Neural progenitor cell (in vitro differentiated cells): ENCODE measurements around the gene FAM221B. TPM values are rescaled to one million over a fixed set of nuclear protein-coding genes. Genes with fewer than 3 reads are reported as not detected.

Experiments
- DNase-seq: peaks from one replicate; pipeline ENCODE4 v3.0.0-alpha.2; 2016; ENCODE audit warnings: low spot score
- H2AFZ ChIP-seq: fragments of 200-600 bp; sonication (generic); replicated peaks from 2 replicates; pipeline ENCODE4 v1.6.1; 2016; ENCODE audit warnings: antibody characterized with exemption
- H3F3A ChIP-seq: fragments of 200-600 bp; sonication (generic); 2 replicates; pipeline ENCODE4 v1.6.1; 2016; ENCODE audit warnings: antibody characterized with exemption, low read depth
- H3K27ac ChIP-seq: fragments of 200-600 bp; sonication (generic); 2 replicates; pipeline ENCODE4 v1.5.1; 2016; ENCODE audit warnings: mild to moderate bottlenecking
- H3K27me3 ChIP-seq: fragments of 200-600 bp; sonication (generic); 2 replicates; pipeline ENCODE4 v1.6.1; 2016; ENCODE audit warnings: mild to moderate bottlenecking, moderate library complexity
- H3K36me3 ChIP-seq: fragments of 200-600 bp; sonication (generic); 2 replicates; pipeline ENCODE4 v1.5.1; 2016
- H3K4me1 ChIP-seq: fragments of 200-600 bp; sonication (generic); 2 replicates; pipeline ENCODE4 v1.6.1; 2016; ENCODE audit warnings: mixed run types
- H3K4me2 ChIP-seq: fragments of 200-600 bp; sonication (generic); 2 replicates; pipeline ENCODE4 v1.6.1; 2016
- H3K4me3 ChIP-seq: fragments of 200-600 bp; sonication (generic); 2 replicates; pipeline ENCODE4 v1.5.1; 2016
- H3K79me2 ChIP-seq: fragments of 200-600 bp; sonication (generic); 2 replicates; pipeline ENCODE4 v1.6.1; 2016; ENCODE audit warnings: low read depth
- H3K9ac ChIP-seq: fragments of 200-600 bp; sonication (generic); 2 replicates; pipeline ENCODE4 v1.6.1; 2016
- H3K9me3 ChIP-seq: fragments of 200-600 bp; sonication (generic); 2 replicates; pipeline ENCODE4 v1.5.1; 2016; ENCODE audit warnings: low read depth
- H4K20me1 ChIP-seq: fragments of 200-600 bp; sonication (generic); 2 replicates; pipeline ENCODE4 v1.6.1; 2016; ENCODE audit warnings: low read depth
- H3K27ac Mint-ChIP-seq: 3 replicates; pipeline ENCODE4 v1.8.0; 2021; ENCODE audit warnings: mixed read lengths
- H3K27me3 Mint-ChIP-seq: 2 replicates; pipeline ENCODE4 v1.8.0; 2022; ENCODE audit warnings: low read depth, mild to moderate bottlenecking, inconsistent platforms, moderate library complexity, mixed read lengths; ENCODE audit not compliant: insufficient read depth
- H3K36me3 Mint-ChIP-seq: 3 replicates; pipeline ENCODE4 v1.8.0; 2021; ENCODE audit warnings: mixed read lengths
- H3K4me1 Mint-ChIP-seq: 3 replicates; pipeline ENCODE4 v1.8.0; 2021; ENCODE audit warnings: mixed read lengths
- H3K4me3 Mint-ChIP-seq: 3 replicates; pipeline ENCODE4 v1.8.0; 2021; ENCODE audit warnings: mild to moderate bottlenecking, moderate library complexity, mixed read lengths
- H3K9me3 Mint-ChIP-seq: 3 replicates; pipeline ENCODE4 v1.8.0; 2020; ENCODE audit warnings: mixed read lengths
- CTCF ChIP-seq: fragments of 200-600 bp; sonication (generic); IDR thresholded peaks from 2 replicates; pipeline ENCODE4 v1.5.1; 2017; ENCODE audit warnings: antibody characterized with exemption, mild to moderate bottlenecking
- EZH2 ChIP-seq: fragments of 200-600 bp; sonication (generic); IDR thresholded peaks from 2 replicates; pipeline ENCODE4 v1.6.1; 2017; ENCODE audit warnings: antibody characterized with exemption, mild to moderate bottlenecking, moderate library complexity
- EZH2phosphoT487 ChIP-seq: fragments of 200-600 bp; sonication (generic); IDR thresholded peaks from 2 replicates; pipeline ENCODE4 v1.6.1; 2017; ENCODE audit warnings: antibody characterized with exemption
- total RNA-seq: library from RNA; depleted of rRNA; stranded (reverse); fragments of >200 nt; gene quantifications from 2 replicates; pipeline ENCODE4 v1.2.3, GENCODE V29; 2015; ENCODE audit warnings: low replicate concordance

FAM221B gene
- total RNA-seq, 1 donor from 2014 or later, result not detected

DNA sequence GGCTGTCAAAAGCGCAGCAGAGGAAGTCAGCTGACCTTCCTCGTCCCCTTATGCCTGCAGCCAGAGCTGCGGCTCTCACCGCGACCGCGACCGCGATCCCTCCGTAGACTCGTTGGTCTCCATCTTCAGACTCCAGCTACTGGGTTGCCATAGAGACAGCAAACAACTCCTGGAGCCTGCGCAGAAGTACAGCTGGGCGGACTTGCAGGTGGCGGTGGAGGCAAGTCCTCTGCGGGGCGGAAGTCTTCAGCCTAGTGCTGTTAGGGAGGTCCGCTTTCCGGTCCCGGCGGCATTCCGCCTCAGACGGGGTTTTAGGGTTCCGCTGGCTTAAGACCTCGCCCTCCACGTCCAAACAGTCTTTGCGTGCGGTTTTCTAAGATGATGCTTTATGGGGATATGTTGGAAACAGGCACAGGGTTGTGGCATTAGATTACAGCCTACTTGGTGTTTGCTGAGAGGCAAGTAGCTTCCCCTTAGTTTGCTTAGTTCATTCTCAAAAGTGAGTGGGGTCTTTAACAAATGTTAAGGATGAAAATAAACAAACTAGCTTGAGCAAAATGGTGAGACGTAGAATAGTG is 16.4 kb downstream of the FAM221B start, which contains the start of gene SPAG8:
TSS of gene SPAG8 (minus strand) at position 238 of the 578 bp plus-strand sequence. CDS start at position 123, 115 bp downstream.
- peak; percentile 96 for DNase-seq
- TF ChIP-seq CTCF (no peak), EZH2 (no peak)
- Histone ChIP-seq H3F3A (peaks cover 32% of the 10 kb centered on the region), H3K27me3 (no peaks in the 10 kb centered on the region), H3K27ac (no peak within 1 kb of the TSS), H3K9me3 (no peaks in the 10 kb centered on the region), H3K79me2 (peaks cover 3% of the 10 kb centered on the region), H3K4me2 (peak within 1 kb of the TSS; percentile 65), H4K20me1 (no peaks in the 10 kb centered on the region), H3K4me1 (peaks cover 16% of the 10 kb centered on the region), H3K9ac (no peak within 1 kb of the TSS), H3K36me3 (no peaks in the 10 kb centered on the region), H2AFZ (peak within 1 kb of the TSS; percentile 78), H3K4me3 (peak within 1 kb of the TSS; percentile 47)
- no peaks in the 10 kb centered on the region for H3K36me3 Mint-ChIP-seq
- H3K4me3 Mint-ChIP-seq, result peak within 1 kb of the TSS; percentile 88
- H3K27ac Mint-ChIP-seq, result peak within 1 kb of the TSS; percentile 87
- H3K9me3 Mint-ChIP-seq, result no peaks in the 10 kb centered on the region
- no peaks in the 10 kb centered on the region for H3K27me3 Mint-ChIP-seq
- peaks cover 35% of the 10 kb centered on the region for H3K4me1 Mint-ChIP-seq

GRCh38 chr9:35811381-35812024 is 17.0 kb downstream of the FAM221B start:
- Histone ChIP-seq H3K27ac (no peak overlapping the region), H3K4me1 (peaks cover 16% of the 10 kb centered on the region), H3K4me3 (peak overlapping the region; percentile 47), H3K9ac (no peak overlapping the region), H3K9me3 (no peaks in the 10 kb centered on the region), H3F3A (peaks cover 29% of the 10 kb centered on the region), H3K79me2 (peaks cover 3% of the 10 kb centered on the region), H3K36me3 (no peaks in the 10 kb centered on the region), H3K4me2 (peak overlapping the region; percentile 65), H3K27me3 (no peaks in the 10 kb centered on the region), H2AFZ (peak overlapping the region; percentile 78), H4K20me1 (no peaks in the 10 kb centered on the region)
- Mint-ChIP-seq H3K36me3 (peaks cover 4% of the 10 kb centered on the region), H3K27ac (peak overlapping the region; percentile 87), H3K9me3 (no peaks in the 10 kb centered on the region), H3K4me3 (peak overlapping the region; percentile 88), H3K4me1 (peaks cover 35% of the 10 kb centered on the region), H3K27me3 (peaks cover 3% of the 10 kb centered on the region)
- TF ChIP-seq CTCF (no peak), EZH2phosphoT487 (no peak), EZH2 (no peak)
- DNase-seq, result no peak

- no peak overlapping the region for H3K27ac ChIP-seq
- no peaks in the 10 kb centered on the region for H3K36me3 ChIP-seq
- Mint-ChIP-seq H3K27ac (no peak overlapping the region), H3K9me3 (no peaks in the 10 kb centered on the region), H3K4me1 (peaks cover 29% of the 10 kb centered on the region), H3K36me3 (peaks cover 5% of the 10 kb centered on the region), H3K4me3 (no peak overlapping the region), H3K27me3 (peaks cover 4% of the 10 kb centered on the region)
- no peak overlapping the region for H2AFZ ChIP-seq
- no peak for DNase-seq
- peaks cover 20% of the 10 kb centered on the region for H3F3A ChIP-seq
- no peak overlapping the region for H3K9ac ChIP-seq
- no peak for TF ChIP-seq CTCF
- TF ChIP-seq EZH2phosphoT487, result no peak
- H3K4me3 ChIP-seq, result no peak overlapping the region
- H3K4me1 ChIP-seq, result peaks cover 16% of the 10 kb centered on the region
- peaks cover 3% of the 10 kb centered on the region for H3K79me2 ChIP-seq
- H3K4me2 ChIP-seq, result no peak overlapping the region
- no peaks in the 10 kb centered on the region for H3K9me3 ChIP-seq
- no peaks in the 10 kb centered on the region for H4K20me1 ChIP-seq
- no peaks in the 10 kb centered on the region for H3K27me3 ChIP-seq
These were observed 18.4 kb downstream of the FAM221B start for GRCh38 chr9:35810122-35810521.
